ENCODE measurements around the gene KCNJ9. TPM values are rescaled to one million over a fixed set of nuclear protein-coding genes. Genes with fewer than 3 reads are reported as not detected.
A peak's percentile ranks its signal among the peaks of the same experiment; 100 is the strongest.

Gene KCNJ9
- total RNA-seq, 1 donor from 2014 or later: under 0.01 TPM

DNA sequence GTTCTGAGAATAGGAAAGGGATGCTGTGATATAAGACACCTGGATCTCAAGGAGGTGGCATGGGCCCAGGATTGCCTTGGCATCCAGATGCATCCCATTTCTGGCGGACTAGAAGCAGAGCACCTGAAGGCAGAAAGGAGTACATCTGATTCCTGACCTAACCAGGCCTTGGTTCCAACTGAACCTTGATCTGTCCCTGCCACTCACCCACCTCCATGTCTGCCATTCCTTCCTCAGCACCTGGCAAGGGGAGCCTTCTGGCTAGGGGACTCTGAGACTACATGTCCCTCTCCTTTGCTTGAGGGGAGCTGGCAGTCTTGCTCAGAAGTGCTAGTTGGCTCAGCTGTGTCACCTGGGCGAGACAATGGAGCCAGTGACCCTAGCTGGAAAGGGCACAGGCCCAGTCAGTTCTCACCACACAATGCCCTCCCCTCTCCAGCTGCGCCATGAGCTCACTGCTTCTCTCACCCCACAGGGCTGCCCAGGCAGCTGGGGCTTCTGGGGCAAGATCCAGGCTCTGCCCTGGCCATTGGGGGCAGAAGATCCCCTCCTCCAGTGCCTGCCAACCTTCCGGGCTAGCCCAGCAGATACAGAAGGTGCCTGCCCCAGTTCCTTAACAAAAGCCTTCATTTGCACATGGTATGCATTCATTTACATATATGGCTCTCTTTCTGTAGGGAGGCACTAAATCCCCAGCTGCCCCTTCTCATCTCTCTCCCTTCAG lies 14.2 kb downstream of the KCNJ9 start:
- Histone ChIP-seq H3K4me3 (ENCODE audit: low read depth, low read length) (no peak overlapping the region), H3K27me3 (ENCODE audit: control insufficient read depth, insufficient read depth, low read length) (no peaks in the 10 kb centered on the region), H3K36me3 (ENCODE audit: control insufficient read depth, insufficient read depth, low read length) (peaks cover 14% of the 10 kb centered on the region)
- FAIRE-seq (no peak), DNase-seq (ENCODE audit: low read depth) (no peak)
- TF ChIP-seq, protein P1, sequence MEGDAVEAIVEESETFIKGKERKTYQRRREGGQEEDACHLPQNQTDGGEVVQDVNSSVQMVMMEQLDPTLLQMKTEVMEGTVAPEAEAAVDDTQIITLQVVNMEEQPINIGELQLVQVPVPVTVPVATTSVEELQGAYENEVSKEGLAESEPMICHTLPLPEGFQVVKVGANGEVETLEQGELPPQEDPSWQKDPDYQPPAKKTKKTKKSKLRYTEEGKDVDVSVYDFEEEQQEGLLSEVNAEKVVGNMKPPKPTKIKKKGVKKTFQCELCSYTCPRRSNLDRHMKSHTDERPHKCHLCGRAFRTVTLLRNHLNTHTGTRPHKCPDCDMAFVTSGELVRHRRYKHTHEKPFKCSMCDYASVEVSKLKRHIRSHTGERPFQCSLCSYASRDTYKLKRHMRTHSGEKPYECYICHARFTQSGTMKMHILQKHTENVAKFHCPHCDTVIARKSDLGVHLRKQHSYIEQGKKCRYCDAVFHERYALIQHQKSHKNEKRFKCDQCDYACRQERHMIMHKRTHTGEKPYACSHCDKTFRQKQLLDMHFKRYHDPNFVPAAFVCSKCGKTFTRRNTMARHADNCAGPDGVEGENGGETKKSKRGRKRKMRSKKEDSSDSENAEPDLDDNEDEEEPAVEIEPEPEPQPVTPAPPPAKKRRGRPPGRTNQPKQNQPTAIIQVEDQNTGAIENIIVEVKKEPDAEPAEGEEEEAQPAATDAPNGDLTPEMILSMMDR (IDR thresholded peaks at IDR 0.05; ENCODE audit: insufficient read depth, low read length, severe bottlenecking): no peak

DNA sequence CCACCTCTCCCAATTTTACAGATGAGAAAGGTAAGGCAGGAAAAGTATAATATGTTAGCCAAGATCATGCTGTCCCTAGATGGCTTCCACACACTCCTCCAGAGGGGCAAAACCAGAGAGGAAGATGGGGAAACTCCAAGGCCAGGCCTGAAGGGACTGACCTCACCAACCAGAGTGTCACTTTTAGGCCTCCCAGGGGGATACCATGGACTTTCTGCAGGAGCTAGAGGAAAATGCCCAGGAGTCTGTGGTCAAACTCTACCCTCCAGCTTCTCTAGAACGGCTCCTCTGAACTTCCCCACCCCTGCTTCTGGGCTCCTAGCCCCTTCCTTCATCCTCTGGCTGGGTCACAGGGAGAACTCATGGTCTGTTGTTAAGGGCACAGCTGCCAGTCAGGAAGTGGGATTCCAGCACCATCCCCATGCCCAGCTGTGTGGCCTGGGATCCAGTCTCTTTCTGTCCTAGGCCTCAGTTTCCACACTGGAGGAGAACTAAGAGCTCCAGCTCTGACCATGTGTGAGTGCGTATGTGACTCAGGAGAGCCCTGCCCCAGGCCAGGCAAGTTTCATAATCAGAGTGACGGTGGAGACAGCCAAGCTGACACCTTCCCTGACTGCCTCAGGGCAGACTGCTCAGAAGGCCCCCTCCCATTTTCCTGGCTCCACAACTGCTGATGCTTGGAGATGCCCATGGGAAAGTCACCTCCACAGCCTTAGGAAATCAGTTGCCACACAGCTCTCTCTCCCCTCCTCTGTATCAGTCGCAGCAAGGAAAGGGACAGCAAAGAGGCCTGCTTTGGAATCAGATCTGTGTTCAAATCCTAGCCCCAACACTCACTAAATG lies 15.2 kb downstream of the KCNJ9 start:
- peak; percentile 75 for FAIRE-seq

DNA sequence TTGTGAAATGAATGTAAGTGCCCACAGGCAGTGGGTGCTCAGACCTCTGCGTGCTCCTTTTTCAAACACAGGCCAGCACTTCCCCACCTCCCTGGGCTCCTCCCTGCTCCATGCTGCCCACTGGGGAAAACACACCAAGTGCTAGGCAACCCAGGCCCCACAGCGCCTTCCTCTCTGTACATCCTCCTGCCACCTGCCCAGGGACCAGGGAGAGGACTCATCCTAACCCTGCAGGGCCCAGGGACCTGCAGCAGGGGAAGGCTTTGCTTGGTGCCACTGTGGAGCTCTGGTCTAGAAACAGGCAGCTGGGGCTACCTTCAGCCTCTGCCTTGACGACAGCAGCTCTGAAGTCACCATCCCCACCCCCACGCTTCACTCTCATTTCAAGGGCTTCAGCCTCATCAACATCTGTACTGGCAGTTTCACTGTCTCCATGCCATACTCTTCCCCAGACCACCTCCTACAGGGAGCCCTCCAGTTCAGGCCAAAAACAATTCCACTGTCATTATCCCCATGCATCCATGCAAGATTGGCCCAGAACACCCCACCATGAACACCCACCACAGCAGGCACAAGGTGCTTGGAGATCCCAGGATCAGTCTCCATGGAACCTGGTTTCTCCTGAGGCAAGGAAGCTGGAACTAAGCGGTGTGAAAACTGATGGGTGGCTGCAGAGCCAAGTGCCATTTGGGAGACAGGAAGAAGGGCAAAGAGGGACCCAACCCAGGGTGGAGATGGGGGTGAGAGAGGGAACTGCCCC lies 16.0 kb downstream of the KCNJ9 start:
- TF ChIP-seq, protein P1 (IDR thresholded peaks at IDR 0.05; ENCODE audit: insufficient read depth, low read length, severe bottlenecking): no peak
- FAIRE-seq: no peak
- no peak for DNase-seq (ENCODE audit: low read depth)
- no peaks in the 10 kb centered on the region for H3K27me3 ChIP-seq (ENCODE audit: control insufficient read depth, insufficient read depth, low read length)
- H3K4me3 ChIP-seq (ENCODE audit: low read depth, low read length): peak overlapping the region; percentile 60
- H3K36me3 ChIP-seq (ENCODE audit: control insufficient read depth, insufficient read depth, low read length): peaks cover 7% of the 10 kb centered on the region

More for the DNA sequence above, 15.2 kb downstream of the KCNJ9 start:
- no peak overlapping the region for H3K4me3 ChIP-seq (ENCODE audit: low read depth, low read length)
- TF ChIP-seq, protein P1 (IDR thresholded peaks at IDR 0.05; ENCODE audit: insufficient read depth, low read length, severe bottlenecking): no peak
- H3K27me3 ChIP-seq (ENCODE audit: control insufficient read depth, insufficient read depth, low read length): no peaks in the 10 kb centered on the region
- DNase-seq (ENCODE audit: low read depth): peak; percentile 90
- peaks cover 13% of the 10 kb centered on the region for H3K36me3 ChIP-seq (ENCODE audit: control insufficient read depth, insufficient read depth, low read length)

DNA sequence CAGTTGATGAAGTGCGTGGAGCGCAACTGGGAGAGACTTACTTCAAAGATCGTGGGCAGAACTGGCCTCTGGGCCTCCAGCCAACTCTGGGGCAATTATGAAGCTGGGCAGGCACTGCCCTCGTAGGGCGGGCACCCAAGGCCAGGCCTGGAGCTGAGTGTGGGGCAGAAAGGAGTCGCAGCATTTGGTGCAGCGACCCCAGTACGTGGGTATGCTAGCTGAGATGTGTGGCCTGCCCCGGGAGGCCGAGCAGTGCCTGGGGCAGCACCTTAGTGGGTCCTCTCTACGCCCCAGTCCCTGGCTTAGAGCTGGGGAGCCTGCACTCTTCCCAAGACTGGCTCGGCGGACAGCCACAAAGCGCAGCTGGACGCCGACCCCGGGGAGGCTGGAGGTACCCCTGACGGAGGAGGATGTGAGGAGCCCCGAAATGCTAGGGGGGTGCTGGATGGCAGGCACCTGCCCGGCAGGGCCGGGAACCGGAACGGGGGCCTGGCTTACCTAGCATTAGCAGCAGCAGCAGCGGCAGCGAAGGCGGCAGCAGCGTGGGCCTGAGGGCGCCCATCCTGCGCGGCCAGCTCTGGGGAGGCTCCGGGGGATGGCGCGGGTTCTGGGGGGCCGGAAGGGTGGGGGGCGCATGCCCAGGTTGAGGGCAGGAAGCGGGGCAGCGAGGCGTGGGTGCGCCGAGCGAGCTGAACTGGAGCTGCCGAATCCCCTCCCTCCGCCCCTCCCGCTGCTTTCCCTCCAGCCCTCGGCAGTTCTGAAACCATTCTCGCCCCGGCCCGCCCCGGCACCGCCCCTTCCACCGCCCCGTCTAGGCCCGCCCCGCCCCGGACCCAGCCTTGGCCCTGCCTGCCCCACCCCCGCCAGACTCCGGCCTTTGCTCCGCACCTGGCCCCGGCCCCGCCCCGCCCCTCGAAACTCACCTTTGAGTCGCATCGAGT lies 16.8 kb downstream of the KCNJ9 start, which contains the start of gene IGSF8:
Gene IGSF8, minus strand, starts transcription at position 709 of the 941 bp plus-strand sequence. Its CDS starts 147 bp downstream, at position 562.
- FAIRE-seq (no peak), DNase-seq (ENCODE audit: low read depth) (peak; percentile 61)
- TF ChIP-seq, protein P1 (IDR thresholded peaks at IDR 0.05; ENCODE audit: insufficient read depth, low read length, severe bottlenecking): no peak
- Histone ChIP-seq H3K36me3 (ENCODE audit: control insufficient read depth, insufficient read depth, low read length) (peaks cover 7% of the 10 kb centered on the region), H3K27me3 (ENCODE audit: control insufficient read depth, insufficient read depth, low read length) (no peaks in the 10 kb centered on the region), H3K4me3 (ENCODE audit: low read depth, low read length) (peak within 1 kb of the TSS; percentile 60)

All from bronchial epithelial cell (primary cell).